ENCODE data around the gene COL18A1. TPM values are rescaled to one million over a fixed set of nuclear protein-coding genes. Genes with fewer than 3 reads are reported as not detected.

COL18A1 gene
- polyA plus RNA-seq, 1 of the 3 experiments (the other 2 are of a cell fraction), result 118 TPM

DNA sequence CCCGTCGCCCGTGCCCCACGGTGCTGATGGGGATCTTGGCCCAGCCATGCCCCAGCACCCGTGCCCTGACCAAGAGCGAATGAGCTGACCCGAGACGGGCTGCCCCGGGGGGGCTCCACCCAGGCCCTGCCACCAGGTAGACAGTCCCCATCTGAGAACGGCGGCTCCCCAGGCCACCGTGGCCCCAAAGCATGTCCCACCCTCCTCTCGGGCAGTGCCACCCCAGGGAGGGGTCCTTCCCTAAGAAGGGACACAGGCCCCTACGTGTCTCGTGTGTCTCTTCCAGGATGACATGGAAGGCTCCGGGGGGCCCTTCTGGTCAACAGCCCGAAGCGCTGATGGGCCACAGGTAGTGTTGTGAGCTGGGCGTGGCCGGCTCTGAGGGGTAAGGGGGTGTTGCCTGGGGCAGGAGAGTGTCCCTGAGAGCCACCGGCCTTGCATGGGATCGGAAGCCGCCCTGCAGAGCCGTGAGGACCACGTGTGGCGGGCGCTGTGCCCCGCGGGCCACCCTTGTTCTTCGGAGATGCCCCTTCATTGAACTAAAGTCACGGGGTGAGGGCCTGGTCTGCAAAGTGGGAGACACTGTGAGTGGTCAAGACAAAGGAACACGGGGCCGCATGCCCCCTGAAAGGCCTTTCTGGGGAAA lies 82.3 kb downstream of the COL18A1 start:
- H3K36me3 ChIP-seq (replicated peaks in 1 of 2; ENCODE audit: control insufficient read depth in 1 of 2, insufficient read depth in 2 of 2, low read length in 1 of 2), result peaks cover 6 to 43% of the 10 kb centered on the region in 2 experiments
- CTCF ChIA-PET, result no interaction called here
- TF ChIP-seq CTCF (IDR thresholded peaks at IDR 0.05) (no peak), TEAD4 (IDR thresholded peaks at IDR 0.05; ENCODE audit: borderline replicate concordance, insufficient read depth) (no peak)
- POLR2A ChIA-PET, result no interaction called here
- no peaks in the 10 kb centered on the region; a peak in 1 of 4 replicates for H3K4me1 ChIP-seq (ENCODE audit: control insufficient read depth in 1 of 2, insufficient read depth in 2 of 2, low read depth in 1 of 2, low read length in 1 of 2)
- H3K27ac ChIP-seq (ENCODE audit: low read depth in 2 of 2, low read length in 1 of 2), result no peak overlapping the region
- no peak overlapping the region for H2AFZ ChIP-seq (ENCODE audit: low read depth)
- no peak for DNase-seq
- H3F3A ChIP-seq (replicated peaks; ENCODE audit: insufficient read depth), result no peaks in the 10 kb centered on the region
- H3K9me3 ChIP-seq, result no peaks in the 10 kb centered on the region
- no peaks in the 10 kb centered on the region for H3K9me2 ChIP-seq
- H3K27me3 ChIP-seq (ENCODE audit: insufficient read depth), result no peaks in the 10 kb centered on the region
- no peak overlapping the region for H3K9ac ChIP-seq
- no peak overlapping the region for H3K4me3 ChIP-seq (ENCODE audit: low read depth in 2 of 2, low read length in 1 of 2)
- H4K20me1 ChIP-seq (ENCODE audit: insufficient read depth), result no peaks in the 10 kb centered on the region
- H3K79me2 ChIP-seq (ENCODE audit: insufficient read depth), result no peaks in the 10 kb centered on the region
- 92% methylated on average over 16 of the region's 33 CpGs for WGBS (ENCODE audit: low lambda C conversion rate)
- H3K4me2 ChIP-seq, result no peak overlapping the region

- Histone ChIP-seq H3K9me3 (no peaks in the 10 kb centered on the region), H3K27ac (ENCODE audit: low read depth in 2 of 2, low read length in 1 of 2) (no peak overlapping the region), H4K20me1 (ENCODE audit: insufficient read depth) (no peaks in the 10 kb centered on the region), H3K36me3 (replicated peaks in 1 of 2; ENCODE audit: control insufficient read depth in 1 of 2, insufficient read depth in 2 of 2, low read length in 1 of 2) (peaks cover under 1 to 41% of the 10 kb centered on the region in 2 experiments), H3F3A (replicated peaks; ENCODE audit: insufficient read depth) (no peaks in the 10 kb centered on the region), H3K27me3 (ENCODE audit: insufficient read depth) (no peaks in the 10 kb centered on the region), H3K9ac (no peak overlapping the region), H2AFZ (ENCODE audit: low read depth) (no peak overlapping the region), H3K4me3 (ENCODE audit: low read depth in 2 of 2, low read length in 1 of 2) (no peak overlapping the region), H3K4me1 (ENCODE audit: control insufficient read depth in 1 of 2, insufficient read depth in 2 of 2, low read depth in 1 of 2, low read length in 1 of 2) (no peaks in the 10 kb centered on the region; a peak in 1 of 4 replicates), H3K4me2 (no peak overlapping the region), H3K9me2 (no peaks in the 10 kb centered on the region), H3K79me2 (ENCODE audit: insufficient read depth) (no peaks in the 10 kb centered on the region)
- TF ChIP-seq FOXJ3 (CRISPR knock-in tag; IDR thresholded peaks at IDR 0.05) (no peak), CTCF (IDR thresholded peaks at IDR 0.05) (no peak), ZBTB33 (IDR thresholded peaks at IDR 0.05; ENCODE audit: borderline replicate concordance, low read depth) (no peak), TCF12 (IDR thresholded peaks at IDR 0.05) (no peak), EZH2phosphoT487 (IDR thresholded peaks at IDR 0.05; ENCODE audit: borderline replicate concordance, low read depth) (no peak), YY1 (IDR thresholded peaks at IDR 0.05; ENCODE audit: low read depth) (no peak), MXI1 (IDR thresholded peaks at IDR 0.05; ENCODE audit: low read depth, low read length) (no peak), ELF1 (IDR thresholded peaks at IDR 0.05) (no peak), GABPA (IDR thresholded peaks at IDR 0.05; ENCODE audit: low read depth) (no peak), TEAD4 (IDR thresholded peaks at IDR 0.05; ENCODE audit: borderline replicate concordance, insufficient read depth) (no peak), EP300 (IDR thresholded peaks at IDR 0.05; ENCODE audit: borderline replicate concordance in 1 of 2, low read depth in 1 of 2, low read length in 1 of 2) (no peak), RCOR1 (IDR thresholded peaks at IDR 0.05; ENCODE audit: low read length) (no peak), RAD21 (IDR thresholded peaks at IDR 0.05; ENCODE audit: low read length) (no peak), CHD2 (IDR thresholded peaks at IDR 0.05; ENCODE audit: low read length, partially characterized antibody) (no peak)
- TF ChIP-seq, protein P1, sequence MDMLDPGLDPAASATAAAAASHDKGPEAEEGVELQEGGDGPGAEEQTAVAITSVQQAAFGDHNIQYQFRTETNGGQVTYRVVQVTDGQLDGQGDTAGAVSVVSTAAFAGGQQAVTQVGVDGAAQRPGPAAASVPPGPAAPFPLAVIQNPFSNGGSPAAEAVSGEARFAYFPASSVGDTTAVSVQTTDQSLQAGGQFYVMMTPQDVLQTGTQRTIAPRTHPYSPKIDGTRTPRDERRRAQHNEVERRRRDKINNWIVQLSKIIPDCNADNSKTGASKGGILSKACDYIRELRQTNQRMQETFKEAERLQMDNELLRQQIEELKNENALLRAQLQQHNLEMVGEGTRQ (IDR thresholded peaks at IDR 0.05; ENCODE audit: borderline replicate concordance, low read depth, low read length), result no peak
- POLR2A ChIA-PET, result no interaction called here
- CTCF ChIA-PET, result no interaction called here
- no peak for DNase-seq
- WGBS (ENCODE audit: low lambda C conversion rate), result 90% methylated on average over 17 of the region's 18 CpGs
Measured at GRCh38 chr21:45487891-45488600, 83.1 kb downstream of the COL18A1 start.
